ENCODE measurements around the gene STAT3. TPM values are rescaled to one million over a fixed set of nuclear protein-coding genes. Genes with fewer than 3 reads are reported as not detected.

STAT3 gene
- total and polyA plus RNA-seq, 2 experiments from 2014 or later, result 152 to 163 TPM

DNA sequence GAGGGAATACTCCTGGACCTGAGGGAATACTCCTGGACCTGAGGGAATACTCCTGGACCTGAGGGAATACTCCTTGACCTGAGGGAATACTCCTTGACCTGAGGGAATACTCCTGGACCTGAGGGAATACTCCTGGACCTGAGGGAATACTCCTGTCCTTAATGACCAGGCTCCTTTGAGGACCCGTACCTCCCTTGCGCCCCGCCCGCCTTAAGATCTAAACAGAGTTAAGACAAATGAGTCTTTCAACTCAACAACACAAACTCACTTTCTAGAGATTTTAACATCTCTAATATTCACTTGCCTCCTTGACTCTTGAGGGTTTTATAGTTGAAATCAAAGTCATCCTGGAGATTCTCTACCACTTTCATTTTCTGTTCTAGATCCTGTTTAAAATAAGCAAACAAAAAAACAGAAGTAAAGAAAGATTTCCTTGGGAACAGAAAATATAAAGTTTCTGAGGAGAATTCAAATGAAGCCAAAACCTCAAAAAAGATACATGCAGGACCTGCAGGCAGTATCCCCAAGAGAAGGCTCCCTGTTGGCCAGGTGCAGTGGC lies 49.7 kb downstream of the STAT3 start:
- Histone ChIP-seq H2AFZ (no peak overlapping the region), H3K4me3 (no peak overlapping the region), H3K36me3 (replicated peaks; ENCODE audit: insufficient read depth, low read depth) (peaks cover 7% of the 10 kb centered on the region), H3K9me3 (ENCODE audit: low read depth) (no peaks in the 10 kb centered on the region), H3K27ac (no peak overlapping the region), H4K20me1 (ENCODE audit: insufficient read depth, poor library complexity, severe bottlenecking) (no peaks in the 10 kb centered on the region), H3K4me2 (no peak overlapping the region), H3K9me2 (replicated peaks; ENCODE audit: insufficient read depth) (no peaks in the 10 kb centered on the region), H3K79me2 (peaks cover 14% of the 10 kb centered on the region), H3K27me3 (no peaks in the 10 kb centered on the region), H3K4me1 (ENCODE audit: insufficient read depth) (no peaks in the 10 kb centered on the region)
- WGBS (ENCODE audit: low lambda C conversion rate, missing lambda C conversion rate), result 95% methylated on average over 4 of the region's 4 CpGs
- no peak for DNase-seq (ENCODE audit: low spot score)
- TF ChIP-seq EZH2 (IDR thresholded peaks at IDR 0.05; ENCODE audit: borderline replicate concordance), result no peak
- TF ChIP-seq, protein P1, sequence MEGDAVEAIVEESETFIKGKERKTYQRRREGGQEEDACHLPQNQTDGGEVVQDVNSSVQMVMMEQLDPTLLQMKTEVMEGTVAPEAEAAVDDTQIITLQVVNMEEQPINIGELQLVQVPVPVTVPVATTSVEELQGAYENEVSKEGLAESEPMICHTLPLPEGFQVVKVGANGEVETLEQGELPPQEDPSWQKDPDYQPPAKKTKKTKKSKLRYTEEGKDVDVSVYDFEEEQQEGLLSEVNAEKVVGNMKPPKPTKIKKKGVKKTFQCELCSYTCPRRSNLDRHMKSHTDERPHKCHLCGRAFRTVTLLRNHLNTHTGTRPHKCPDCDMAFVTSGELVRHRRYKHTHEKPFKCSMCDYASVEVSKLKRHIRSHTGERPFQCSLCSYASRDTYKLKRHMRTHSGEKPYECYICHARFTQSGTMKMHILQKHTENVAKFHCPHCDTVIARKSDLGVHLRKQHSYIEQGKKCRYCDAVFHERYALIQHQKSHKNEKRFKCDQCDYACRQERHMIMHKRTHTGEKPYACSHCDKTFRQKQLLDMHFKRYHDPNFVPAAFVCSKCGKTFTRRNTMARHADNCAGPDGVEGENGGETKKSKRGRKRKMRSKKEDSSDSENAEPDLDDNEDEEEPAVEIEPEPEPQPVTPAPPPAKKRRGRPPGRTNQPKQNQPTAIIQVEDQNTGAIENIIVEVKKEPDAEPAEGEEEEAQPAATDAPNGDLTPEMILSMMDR (IDR thresholded peaks at IDR 0.05; ENCODE audit: poor library complexity), result no peak
- TF ChIP-seq EZH2phosphoT487 (IDR thresholded peaks at IDR 0.05; ENCODE audit: low read depth, severe bottlenecking, unreplicated experiment), result no peak

DNA sequence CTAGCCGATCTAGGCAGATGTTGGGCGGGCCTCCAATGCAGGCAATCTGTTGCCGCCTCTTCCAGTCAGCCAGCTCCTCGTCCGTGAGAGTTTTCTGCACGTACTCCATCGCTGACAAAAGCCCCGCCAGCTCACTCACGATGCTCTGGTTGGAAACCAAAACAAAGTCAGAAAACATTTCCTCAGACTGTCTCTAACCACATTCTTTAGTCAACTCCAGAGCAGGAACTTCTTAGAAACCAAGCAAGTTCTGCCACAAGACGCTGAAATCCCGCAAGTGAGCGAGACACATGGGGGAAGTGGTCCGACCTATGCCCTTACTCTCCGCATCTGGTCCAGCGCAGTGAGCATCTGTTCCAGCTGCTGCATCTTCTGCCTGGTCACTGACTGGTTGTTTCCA lies 50.8 kb downstream of the STAT3 start:
- Histone ChIP-seq H3K4me3 (no peak overlapping the region), H3K4me2 (no peak overlapping the region), H4K20me1 (ENCODE audit: insufficient read depth, poor library complexity, severe bottlenecking) (no peaks in the 10 kb centered on the region), H3K4me1 (ENCODE audit: insufficient read depth) (no peaks in the 10 kb centered on the region), H3K9me2 (replicated peaks; ENCODE audit: insufficient read depth) (no peaks in the 10 kb centered on the region), H3K27ac (no peak overlapping the region), H3K9me3 (ENCODE audit: low read depth) (no peaks in the 10 kb centered on the region), H2AFZ (no peak overlapping the region), H3K36me3 (replicated peaks; ENCODE audit: insufficient read depth, low read depth) (peaks cover 7% of the 10 kb centered on the region), H3K27me3 (no peaks in the 10 kb centered on the region), H3K79me2 (peaks cover 14% of the 10 kb centered on the region)
- DNase-seq (ENCODE audit: low spot score), result no peak
- WGBS (ENCODE audit: low lambda C conversion rate, missing lambda C conversion rate), result 92% methylated on average over 15 of the region's 15 CpGs
- TF ChIP-seq EZH2 (IDR thresholded peaks at IDR 0.05; ENCODE audit: borderline replicate concordance), result no peak
- TF ChIP-seq, protein P1 (IDR thresholded peaks at IDR 0.05; ENCODE audit: poor library complexity), result no peak

DNA sequence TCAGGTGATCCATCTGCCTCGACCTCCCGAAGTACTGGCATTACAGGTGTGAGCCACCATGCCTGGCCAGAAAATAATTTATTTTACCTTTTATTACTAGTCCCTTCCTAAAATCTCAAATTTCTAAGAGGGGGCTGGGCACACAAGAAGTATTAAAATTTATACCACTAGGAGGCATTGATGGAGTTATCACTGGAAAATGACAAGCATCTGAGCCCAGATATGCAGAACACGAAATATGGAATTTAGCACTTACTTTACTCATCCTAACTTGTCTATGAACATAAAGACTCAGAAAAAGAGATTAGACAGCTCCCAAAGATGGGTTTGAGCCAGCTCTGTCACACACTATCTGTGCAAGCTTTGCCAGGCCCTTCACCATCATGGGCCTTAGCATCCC lies 53.6 kb downstream of the STAT3 start:
- no peaks in the 10 kb centered on the region for H4K20me1 ChIP-seq (ENCODE audit: insufficient read depth, poor library complexity, severe bottlenecking)
- WGBS (ENCODE audit: low lambda C conversion rate, missing lambda C conversion rate), result 90% methylated on average over 3 of the region's 3 CpGs
- no peaks in the 10 kb centered on the region for H3K9me3 ChIP-seq (ENCODE audit: low read depth)
- peaks cover 3% of the 10 kb centered on the region for H3K79me2 ChIP-seq
- TF ChIP-seq, protein P1 (IDR thresholded peaks at IDR 0.05; ENCODE audit: poor library complexity), result peak; percentile 6
- TF ChIP-seq EZH2phosphoT487 (IDR thresholded peaks at IDR 0.05; ENCODE audit: low read depth, severe bottlenecking, unreplicated experiment) (no peak), EZH2 (IDR thresholded peaks at IDR 0.05; ENCODE audit: borderline replicate concordance) (no peak)
- no peaks in the 10 kb centered on the region for H3K4me1 ChIP-seq (ENCODE audit: insufficient read depth)
- no peaks in the 10 kb centered on the region for H3K9me2 ChIP-seq (replicated peaks; ENCODE audit: insufficient read depth)
- H2AFZ ChIP-seq, result no peak overlapping the region
- H3K4me3 ChIP-seq, result no peak overlapping the region
- peaks cover 7% of the 10 kb centered on the region for H3K36me3 ChIP-seq (replicated peaks; ENCODE audit: insufficient read depth, low read depth)
- DNase-seq (ENCODE audit: low spot score), result no peak
- H3K27me3 ChIP-seq, result no peaks in the 10 kb centered on the region
- no peak overlapping the region for H3K27ac ChIP-seq
- no peak overlapping the region for H3K4me2 ChIP-seq

DNA sequence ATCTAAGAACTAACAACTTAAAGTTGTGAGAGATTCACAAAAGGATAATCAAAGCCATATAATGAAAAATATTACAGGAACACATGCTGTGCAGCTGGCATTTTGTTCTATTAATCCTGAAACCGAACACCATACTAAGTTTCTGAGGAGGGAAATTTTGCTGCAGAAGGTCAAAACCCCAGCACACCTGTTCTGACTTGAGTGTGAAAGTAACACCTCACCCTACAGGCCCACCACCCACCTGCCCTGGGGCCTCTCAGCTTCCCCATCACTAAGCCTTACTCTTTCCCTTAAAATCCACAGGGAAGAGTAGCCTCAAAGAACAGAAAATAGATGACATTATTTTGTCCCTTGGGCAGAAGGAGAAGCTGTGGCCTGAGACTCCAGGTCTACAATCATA lies 55.2 kb downstream of the STAT3 start:
- no peak overlapping the region for H2AFZ ChIP-seq
- no peak overlapping the region for H3K27ac ChIP-seq
- H3K9me2 ChIP-seq (replicated peaks; ENCODE audit: insufficient read depth), result no peaks in the 10 kb centered on the region
- H3K4me1 ChIP-seq (ENCODE audit: insufficient read depth), result no peaks in the 10 kb centered on the region
- H3K4me2 ChIP-seq, result no peak overlapping the region
- no peak for TF ChIP-seq EZH2 (IDR thresholded peaks at IDR 0.05; ENCODE audit: borderline replicate concordance)
- peaks cover 3% of the 10 kb centered on the region for H3K79me2 ChIP-seq
- DNase-seq (ENCODE audit: low spot score), result no peak
- H4K20me1 ChIP-seq (ENCODE audit: insufficient read depth, poor library complexity, severe bottlenecking), result no peaks in the 10 kb centered on the region
- no peak overlapping the region for H3K4me3 ChIP-seq
- H3K9me3 ChIP-seq (ENCODE audit: low read depth), result no peaks in the 10 kb centered on the region
- no peaks in the 10 kb centered on the region for H3K27me3 ChIP-seq
- WGBS (ENCODE audit: low lambda C conversion rate, missing lambda C conversion rate), result 100% methylated on average over 1 of the region's 1 CpG
- peaks cover 7% of the 10 kb centered on the region for H3K36me3 ChIP-seq (replicated peaks; ENCODE audit: insufficient read depth, low read depth)

Measured in hepatocyte (in vitro differentiated cells).